H9 (cell line): ENCODE measurements around the gene KREMEN1. TPM values are rescaled to one million over a fixed set of nuclear protein-coding genes. Genes with fewer than 3 reads are reported as not detected.

Experiments
- DNase-seq: peaks from one replicate; pipeline ENCODE4 v3.0.0-alpha.2; 2017
- H2AFZ ChIP-seq: one replicate; pipeline ENCODE4 v1.6.1; 2013; ENCODE audit warnings: mild to moderate bottlenecking, low read length, control low read depth, moderate library complexity
- H2AK5ac ChIP-seq: 2 replicates; pipeline ENCODE4 v1.6.1; 2013; ENCODE audit warnings: low read length, control low read depth, mixed read lengths; ENCODE audit not compliant: insufficient read length
- H2BK120ac ChIP-seq: one replicate; pipeline ENCODE4 v1.6.1; 2013; ENCODE audit warnings: low read depth, mild to moderate bottlenecking, low read length, control low read depth, inconsistent platforms; ENCODE audit not compliant: poor library complexity, severe bottlenecking
- H2BK12ac ChIP-seq: 2 replicates; pipeline ENCODE4 v1.6.1; 2013; ENCODE audit warnings: low read length, control low read depth, mixed read lengths, low read depth; ENCODE audit not compliant: insufficient read length
- H2BK15ac ChIP-seq: 2 replicates; pipeline ENCODE4 v1.6.1; 2013; ENCODE audit warnings: low read depth, low read length, control low read depth
- H2BK20ac ChIP-seq: one replicate; pipeline ENCODE4 v1.6.1; 2013; ENCODE audit warnings: low read depth, mild to moderate bottlenecking, low read length, control low read depth, inconsistent platforms; ENCODE audit not compliant: poor library complexity, severe bottlenecking
- H2BK5ac ChIP-seq: 2 replicates; pipeline ENCODE4 v1.6.1; 2013; ENCODE audit warnings: low read length, control low read depth, mixed read lengths; ENCODE audit not compliant: insufficient read length
- H3K14ac ChIP-seq: 2 replicates; pipeline ENCODE4 v1.6.1; 2013; ENCODE audit warnings: low read length, control low read depth; ENCODE audit not compliant: insufficient read depth
- H3K18ac ChIP-seq: 2 replicates; pipeline ENCODE4 v1.6.1; 2013; ENCODE audit warnings: low read depth, mild to moderate bottlenecking, mixed read lengths, low read length, control low read depth; ENCODE audit not compliant: insufficient read length
- H3K23ac ChIP-seq: 2 replicates; pipeline ENCODE4 v1.6.1; 2013; ENCODE audit warnings: low read length, control low read depth, mixed read lengths, low read depth; ENCODE audit not compliant: insufficient read length
- H3K23me2 ChIP-seq: 2 replicates; pipeline ENCODE4 v1.6.1; 2013; ENCODE audit warnings: low read depth, mild to moderate bottlenecking, mixed read lengths, low read length, control low read depth; ENCODE audit not compliant: insufficient read length, poor library complexity, severe bottlenecking
- H3K27ac ChIP-seq: 2 replicates; pipeline ENCODE4 v1.5.1; 2013; ENCODE audit warnings: low read length, control low read depth, mixed read lengths, low read depth; ENCODE audit not compliant: insufficient read length
- H3K27me3 ChIP-seq: 2 replicates; pipeline ENCODE4 v1.6.1; 2013; ENCODE audit warnings: low read length, control low read depth, inconsistent platforms; ENCODE audit not compliant: insufficient read depth
- H3K4ac ChIP-seq: 2 replicates; pipeline ENCODE4 v1.6.1; 2013; ENCODE audit warnings: low read depth, mild to moderate bottlenecking, control low read depth, inconsistent platforms, low read length, moderate library complexity
- H3K4me1 ChIP-seq: 2 replicates; pipeline ENCODE4 v1.6.1; 2013; ENCODE audit warnings: low read length, control low read depth, inconsistent platforms; ENCODE audit not compliant: insufficient read depth
- H3K4me2 ChIP-seq: 2 replicates; pipeline ENCODE4 v1.6.1; 2013; ENCODE audit warnings: low read length, control low read depth, mixed read lengths; ENCODE audit not compliant: insufficient read length, insufficient read depth
- H3K56ac ChIP-seq: 2 replicates; pipeline ENCODE4 v1.6.1; 2013; ENCODE audit warnings: low read depth, mild to moderate bottlenecking, mixed read lengths, low read length, control low read depth; ENCODE audit not compliant: insufficient read length
- H3K79me1 ChIP-seq: 2 replicates; pipeline ENCODE4 v1.6.1; 2013; ENCODE audit warnings: low read depth, mild to moderate bottlenecking, moderate library complexity, low read length, control low read depth, inconsistent platforms; ENCODE audit not compliant: insufficient read depth, poor library complexity, severe bottlenecking
- H3K79me2 ChIP-seq: 2 replicates; pipeline ENCODE4 v1.6.1; 2013; ENCODE audit warnings: low read length, control low read depth, inconsistent platforms; ENCODE audit not compliant: insufficient read depth
- H3K9ac ChIP-seq: 2 replicates; pipeline ENCODE4 v1.6.1; 2013; ENCODE audit warnings: low read length, control low read depth, mixed read lengths; ENCODE audit not compliant: insufficient read length; ENCODE audit errors: extremely low read depth
- H3K9me3 ChIP-seq: one replicate; pipeline ENCODE4 v1.6.1; 2013; ENCODE audit warnings: low read depth, low read length, inconsistent platforms; ENCODE audit not compliant: control insufficient read depth
- H3T11ph ChIP-seq: one replicate; pipeline ENCODE4 v1.6.1; 2013; ENCODE audit warnings: mild to moderate bottlenecking, low read length, control low read depth, inconsistent platforms
- H4K20me1 ChIP-seq: one replicate; pipeline ENCODE4 v1.6.1; 2013; ENCODE audit not compliant: control insufficient read depth, insufficient read length, insufficient read depth
- H4K5ac ChIP-seq: 2 replicates; pipeline ENCODE4 v1.6.1; 2013; ENCODE audit warnings: low read depth, mild to moderate bottlenecking, mixed read lengths, low read length, control low read depth; ENCODE audit not compliant: insufficient read length
- H4K8ac ChIP-seq: replicated peaks from 2 replicates; pipeline ENCODE4 v1.6.1; 2013; ENCODE audit warnings: low read length, control low read depth, mixed read lengths, low read depth; ENCODE audit not compliant: insufficient read length
- H4K91ac ChIP-seq: 2 replicates; pipeline ENCODE4 v1.6.1; 2013; ENCODE audit warnings: low read depth, mild to moderate bottlenecking, moderate library complexity, mixed read lengths, low read length, control low read depth; ENCODE audit not compliant: insufficient read length
- H3K27ac Mint-ChIP-seq, 3 experiments: 2 replicates in 2 of 3; 3 replicates in 1 of 3; pipeline ENCODE4 v1.8.0; 2020 to 2021; ENCODE audit warnings: mixed read lengths in 3 of 3, mild to moderate bottlenecking in 1 of 3, moderate library complexity in 1 of 3
- H3K27me3 Mint-ChIP-seq: 2 replicates; pipeline ENCODE4 v1.8.0; 2021; ENCODE audit warnings: low read depth, mild to moderate bottlenecking, moderate library complexity, mixed read lengths
- H3K36me3 Mint-ChIP-seq, 3 experiments: 2 replicates in 2 of 3; 3 replicates in 1 of 3; pipeline ENCODE4 v1.8.0; 2020 to 2021; ENCODE audit warnings: low read depth in 3 of 3, mixed read lengths in 3 of 3; ENCODE audit not compliant: insufficient read depth in 1 of 3
- H3K4me1 Mint-ChIP-seq, 2 experiments: 2 replicates each; pipeline ENCODE4 v1.8.0; 2020; ENCODE audit warnings: mixed read lengths in 2 of 2
- H3K4me3 Mint-ChIP-seq, 2 experiments: 2 replicates in 1 of 2; 3 replicates in 1 of 2; pipeline ENCODE4 v1.8.0; 2020 to 2021; ENCODE audit warnings: mild to moderate bottlenecking in 2 of 2, mixed read lengths in 2 of 2, moderate library complexity in 1 of 2
- H3K9me3 Mint-ChIP-seq, 2 experiments: 2 replicates in 1 of 2; 3 replicates in 1 of 2; pipeline ENCODE4 v1.8.0; 2020; ENCODE audit warnings: mild to moderate bottlenecking in 2 of 2, mixed read lengths in 2 of 2, moderate library complexity in 1 of 2
- CTCF ChIP-seq: fragments of 200-600 bp; sonication (generic); conservative IDR thresholded peaks from 3 replicates; pipeline ENCODE4 v1.8.0; 2021; ENCODE audit warnings: antibody characterized with exemption, mild to moderate bottlenecking
- WGBS: extraction: QIAGEN DNeasy Blood & Tissue Kit; methylation state at CpG from one replicate; pipeline ENCODE4 v1.1.7; 2013; ENCODE audit warnings: missing lambda C conversion rate, low lambda C conversion rate, mixed read lengths; ENCODE audit not compliant: insufficient read length; ENCODE audit errors: extremely low coverage; 5-methylcytosine and 5-hydroxymethylcytosine counted together
- total RNA-seq: library from RNA; stranded (reverse); gene quantifications from 2 replicates; pipeline ENCODE4 v1.2.1, GENCODE V29; 2021

KREMEN1 gene
- total RNA-seq, 1 experiment from 2014 or later: 2.4 TPM

- H3K4me2 ChIP-seq: no peak overlapping the region
- no peak overlapping the region for H2AFZ ChIP-seq
- H3K56ac ChIP-seq: no peak overlapping the region
- no peaks in the 10 kb centered on the region for H4K20me1 ChIP-seq
- DNase-seq: no peak
- H4K91ac ChIP-seq: no peak overlapping the region
- Mint-ChIP-seq H3K9me3 (no peaks in the 10 kb centered on the region), H3K4me1 (peaks cover 6 to 9% of the 10 kb centered on the region in 2 experiments; a peak in 3 of 4 replicates), H3K27me3 (peaks cover 1% of the 10 kb centered on the region; the same call in 1 of the 2 replicates), H3K27ac (peak overlapping the region in 1 of 3 experiments; percentile 70; a peak in 2 of 7 replicates), H3K4me3 (no peak overlapping the region), H3K36me3 (peaks cover 20 to 67% (median 61%) of the 10 kb centered on the region in 3 experiments; a peak in 6 of 7 replicates)
- no peak overlapping the region for H3K23ac ChIP-seq
- H2BK12ac ChIP-seq: no peak overlapping the region
- no peak overlapping the region for H3K18ac ChIP-seq
- H4K8ac ChIP-seq: no peak overlapping the region
- H2BK120ac ChIP-seq: no peak overlapping the region
- H3K23me2 ChIP-seq: no peaks in the 10 kb centered on the region
- H3K79me2 ChIP-seq: no peaks in the 10 kb centered on the region
- no peak overlapping the region for H2BK20ac ChIP-seq
- no peaks in the 10 kb centered on the region for H3K4me1 ChIP-seq
- H2AK5ac ChIP-seq: no peak overlapping the region
- H3K27ac ChIP-seq: no peak overlapping the region
- no peaks in the 10 kb centered on the region for H3K9me3 ChIP-seq
- no peak overlapping the region for H2BK5ac ChIP-seq
- no CpG with 5 or more reads among the region's 13 CpGs for WGBS
- no peak overlapping the region for H3K14ac ChIP-seq
- no peak overlapping the region for H3K9ac ChIP-seq
- no peak overlapping the region for H3K4ac ChIP-seq
- no peak for TF ChIP-seq CTCF
- H3K79me1 ChIP-seq: no peaks in the 10 kb centered on the region
- H4K5ac ChIP-seq: no peak overlapping the region
- H3T11ph ChIP-seq: no peak overlapping the region
- no peaks in the 10 kb centered on the region for H3K27me3 ChIP-seq
- no peak overlapping the region for H2BK15ac ChIP-seq
Observed at GRCh38 chr22:29044657-29045176, 28.1 kb upstream of the KREMEN1 start.
